Fibroblast of lung (primary cell): ENCODE results near the gene HSF2BP.

Experiments
- EZH2 ChIP-seq: IDR thresholded peaks from 2 replicates; pipeline ENCODE4 v1.5.1; 2012; ENCODE audit warnings: low read length, control low read depth, mild to moderate bottlenecking; ENCODE audit errors: missing control alignments
- TF ChIP-seq, protein P1 (sequence below), 2 donors: IDR thresholded peaks in 1 of 2; conservative IDR thresholded peaks in 1 of 2; 1 replicate in 1 of 2; 2 replicates in 1 of 2; pipeline ENCODE4 v1.5.1; 2011 to 2012; ENCODE audit warnings: low read length in 2 of 2, control low read depth in 1 of 2, inconsistent platforms in 1 of 2, low read depth in 1 of 2, mild to moderate bottlenecking in 1 of 2

- TF ChIP-seq, protein P1, sequence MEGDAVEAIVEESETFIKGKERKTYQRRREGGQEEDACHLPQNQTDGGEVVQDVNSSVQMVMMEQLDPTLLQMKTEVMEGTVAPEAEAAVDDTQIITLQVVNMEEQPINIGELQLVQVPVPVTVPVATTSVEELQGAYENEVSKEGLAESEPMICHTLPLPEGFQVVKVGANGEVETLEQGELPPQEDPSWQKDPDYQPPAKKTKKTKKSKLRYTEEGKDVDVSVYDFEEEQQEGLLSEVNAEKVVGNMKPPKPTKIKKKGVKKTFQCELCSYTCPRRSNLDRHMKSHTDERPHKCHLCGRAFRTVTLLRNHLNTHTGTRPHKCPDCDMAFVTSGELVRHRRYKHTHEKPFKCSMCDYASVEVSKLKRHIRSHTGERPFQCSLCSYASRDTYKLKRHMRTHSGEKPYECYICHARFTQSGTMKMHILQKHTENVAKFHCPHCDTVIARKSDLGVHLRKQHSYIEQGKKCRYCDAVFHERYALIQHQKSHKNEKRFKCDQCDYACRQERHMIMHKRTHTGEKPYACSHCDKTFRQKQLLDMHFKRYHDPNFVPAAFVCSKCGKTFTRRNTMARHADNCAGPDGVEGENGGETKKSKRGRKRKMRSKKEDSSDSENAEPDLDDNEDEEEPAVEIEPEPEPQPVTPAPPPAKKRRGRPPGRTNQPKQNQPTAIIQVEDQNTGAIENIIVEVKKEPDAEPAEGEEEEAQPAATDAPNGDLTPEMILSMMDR (conservative IDR thresholded peaks at IDR 0.05 in 1 of 2, IDR thresholded peaks at IDR 0.05 in 1 of 2; ENCODE audit: low read depth in 1 of 2, low read length in 2 of 2) = no peak
- no peak for TF ChIP-seq EZH2
These were observed 73.8 kb downstream of the HSF2BP start for GRCh38 chr21:43585514-43585913.
